Measurements from ENCODE around the gene PRKG1. TPM values are rescaled to one million over a fixed set of nuclear protein-coding genes. Genes with fewer than 3 reads are reported as not detected.

The PRKG1 gene
- total RNA-seq, 2 experiments from 2014 or later, result not detected

DNA sequence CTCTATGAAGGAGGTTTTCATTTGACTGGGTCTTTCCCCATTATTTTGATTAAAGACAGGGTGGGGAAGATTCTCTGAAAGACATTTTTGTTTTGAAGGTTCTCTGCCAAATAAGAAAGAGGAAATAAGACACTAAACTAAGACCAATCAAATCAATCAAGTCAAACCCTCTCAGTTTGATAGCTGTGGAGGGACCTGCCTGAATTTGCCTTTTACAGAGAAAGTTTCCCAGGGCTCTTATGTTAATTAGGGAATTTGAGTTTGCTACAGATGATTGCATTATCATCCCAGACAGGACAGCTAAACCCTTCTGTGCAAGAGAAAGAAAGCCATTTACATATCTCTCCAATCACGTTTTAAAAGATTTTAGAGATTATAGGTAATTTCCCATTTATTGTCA, 545.1 kb downstream of the PRKG1 start:
- CTCF ChIA-PET, result no interaction called here
- Mint-ChIP-seq H3K9me3 (peaks cover 1% of the 10 kb centered on the region), H3K27ac (no peak overlapping the region), H3K36me3 (ENCODE audit: low read depth) (no peaks in the 10 kb centered on the region), H3K4me1 (no peaks in the 10 kb centered on the region), H3K27me3 (no peaks in the 10 kb centered on the region), H3K4me3 (no peak overlapping the region)
- no peak for DNase-seq
- POLR2A ChIA-PET, result no interaction called here

- Mint-ChIP-seq H3K4me3 (no peak overlapping the region), H3K27me3 (no peaks in the 10 kb centered on the region), H3K4me1 (no peaks in the 10 kb centered on the region), H3K27ac (no peak overlapping the region), H3K9me3 (no peaks in the 10 kb centered on the region), H3K36me3 (ENCODE audit: low read depth) (no peaks in the 10 kb centered on the region)
- POLR2A ChIA-PET, result no interaction called here
- DNase-seq, result no peak
- CTCF ChIA-PET, result no interaction called here
These were observed 545.8 kb downstream of the PRKG1 start for GRCh38 chr10:51620131-51620530.

- no peaks in the 10 kb centered on the region for H3K27me3 Mint-ChIP-seq
- no peaks in the 10 kb centered on the region for H3K4me1 Mint-ChIP-seq
These were observed 549.7 kb downstream of the PRKG1 start for GRCh38 chr10:51624013-51624412.

DNA sequence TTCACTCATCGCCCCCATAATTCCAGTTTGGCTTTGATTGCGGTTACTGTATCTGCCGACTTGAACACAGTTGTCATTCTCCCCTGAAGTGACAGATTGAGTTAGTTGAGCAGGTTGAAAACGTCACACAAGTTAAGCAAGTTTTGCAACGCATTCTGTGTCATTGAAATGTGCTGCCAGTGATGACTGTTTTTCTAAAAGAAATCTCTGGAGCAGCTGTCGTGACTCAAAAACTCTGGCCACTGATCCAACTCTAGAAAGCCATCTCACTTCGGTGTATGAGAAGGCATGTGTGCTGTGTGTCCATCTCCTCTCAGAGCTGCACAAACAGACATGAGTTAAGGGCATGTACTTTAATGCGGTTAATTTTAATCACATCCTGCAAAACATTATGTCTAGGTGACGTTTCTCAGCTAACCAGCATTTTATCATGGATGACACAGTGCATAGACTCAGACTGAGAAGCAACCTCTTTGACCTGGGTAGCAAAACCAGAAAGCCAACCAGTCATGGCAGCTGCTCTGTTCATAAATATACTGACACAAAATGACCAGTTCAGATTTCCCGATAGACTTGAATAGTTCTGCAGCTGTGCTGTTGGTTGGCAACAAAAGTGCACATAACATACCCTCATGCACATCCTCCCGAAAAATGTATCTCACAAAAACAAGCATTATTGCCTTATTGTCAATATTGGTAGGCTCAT, 555.8 kb downstream of the PRKG1 start:
- ChIA-PET CTCF (no interaction called here), POLR2A (no interaction called here)
- no peak for DNase-seq
- Mint-ChIP-seq H3K27me3 (peaks cover 2% of the 10 kb centered on the region), H3K4me1 (no peaks in the 10 kb centered on the region), H3K4me3 (no peak overlapping the region), H3K27ac (no peak overlapping the region), H3K9me3 (no peaks in the 10 kb centered on the region), H3K36me3 (ENCODE audit: low read depth) (no peaks in the 10 kb centered on the region)

More at GRCh38 chr10:51624013-51624412, 549.7 kb downstream of the PRKG1 start:
- no peak overlapping the region for H3K4me3 Mint-ChIP-seq
- POLR2A ChIA-PET, result no interaction called here
- no peak for DNase-seq
- CTCF ChIA-PET, result no interaction called here
- no peaks in the 10 kb centered on the region for H3K36me3 Mint-ChIP-seq (ENCODE audit: low read depth)
- H3K9me3 Mint-ChIP-seq, result no peaks in the 10 kb centered on the region
- H3K27ac Mint-ChIP-seq, result no peak overlapping the region

DNA sequence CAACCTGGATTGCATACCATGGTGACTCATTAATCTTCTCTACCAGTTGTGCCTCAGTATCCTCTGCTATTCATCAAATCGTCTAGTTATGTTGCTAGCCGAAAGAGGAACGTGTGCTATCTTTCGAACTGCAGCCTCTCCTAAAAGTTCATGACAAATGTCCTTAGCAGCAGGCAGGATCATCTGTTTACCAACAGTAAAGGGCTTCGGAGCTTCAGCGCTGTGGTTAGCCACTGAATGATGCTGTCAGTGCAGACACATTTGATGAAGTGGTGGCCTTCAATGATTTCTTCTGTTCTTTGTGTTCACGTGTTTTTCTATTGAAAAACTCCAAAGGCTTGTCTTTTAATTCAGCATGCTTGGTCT, 556.3 kb downstream of the PRKG1 start:
- Mint-ChIP-seq H3K4me1 (no peaks in the 10 kb centered on the region), H3K36me3 (ENCODE audit: low read depth) (no peaks in the 10 kb centered on the region), H3K9me3 (no peaks in the 10 kb centered on the region), H3K4me3 (no peak overlapping the region), H3K27me3 (peaks cover 2% of the 10 kb centered on the region), H3K27ac (no peak overlapping the region)
- ChIA-PET CTCF (no interaction called here), POLR2A (no interaction called here)
- no peak for DNase-seq

DNA sequence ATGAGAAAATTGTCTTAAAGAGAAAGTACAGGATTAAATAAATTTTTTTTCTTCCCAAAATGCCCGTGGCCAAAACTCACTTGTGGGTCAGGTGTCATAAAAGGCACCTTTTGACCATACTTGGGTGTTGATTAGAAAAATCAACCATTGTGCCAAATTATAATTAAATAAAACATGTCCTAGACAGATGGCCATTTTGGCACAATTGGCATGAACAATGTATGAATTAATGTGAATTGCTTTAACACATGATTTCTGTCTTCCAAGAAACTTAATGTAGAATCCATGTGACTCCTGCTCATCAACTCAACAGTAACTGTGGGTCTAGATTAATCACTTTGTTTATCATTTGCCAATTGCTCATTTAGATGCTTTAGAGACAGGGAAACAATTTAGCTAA, 561.1 kb downstream of the PRKG1 start:
- ChIA-PET POLR2A (no interaction called here), CTCF (no interaction called here)
- Mint-ChIP-seq H3K4me3 (no peak overlapping the region), H3K36me3 (ENCODE audit: low read depth) (no peaks in the 10 kb centered on the region), H3K27ac (no peak overlapping the region), H3K4me1 (no peaks in the 10 kb centered on the region), H3K9me3 (no peaks in the 10 kb centered on the region), H3K27me3 (peaks cover 2% of the 10 kb centered on the region)
- no peak for DNase-seq

DNA sequence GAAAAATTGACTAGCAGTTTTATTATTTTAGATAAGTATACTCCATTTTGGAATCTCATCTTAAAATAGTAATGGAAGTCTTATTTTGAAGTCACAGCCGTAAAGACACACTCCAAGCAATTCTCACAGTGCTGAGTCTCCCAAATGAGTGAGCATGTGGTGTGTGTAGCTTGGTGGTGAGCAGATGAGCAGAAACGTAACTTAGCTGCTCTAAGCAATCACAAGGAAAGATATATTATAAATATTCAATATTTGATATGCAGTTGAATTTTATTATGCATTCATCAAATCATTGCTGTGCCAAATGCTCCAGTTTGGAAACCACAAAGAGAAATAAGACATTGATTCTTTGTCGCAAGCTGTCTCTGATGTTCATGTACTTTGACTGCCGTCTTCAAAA, 563.9 kb downstream of the PRKG1 start:
- H3K4me3 Mint-ChIP-seq, result no peak overlapping the region
- POLR2A ChIA-PET, result no interaction called here
- no peak overlapping the region for H3K27ac Mint-ChIP-seq
- no peaks in the 10 kb centered on the region for H3K36me3 Mint-ChIP-seq (ENCODE audit: low read depth)
- H3K27me3 Mint-ChIP-seq, result peaks cover 2% of the 10 kb centered on the region
- no peaks in the 10 kb centered on the region for H3K9me3 Mint-ChIP-seq
- DNase-seq, result no peak
- no peaks in the 10 kb centered on the region for H3K4me1 Mint-ChIP-seq
- CTCF ChIA-PET, result no interaction called here

- POLR2A ChIA-PET, result no interaction called here
- DNase-seq, result no peak
- H3K4me3 Mint-ChIP-seq, result no peak overlapping the region
- no peaks in the 10 kb centered on the region for H3K9me3 Mint-ChIP-seq
- H3K4me1 Mint-ChIP-seq, result no peaks in the 10 kb centered on the region
- H3K27ac Mint-ChIP-seq, result no peak overlapping the region
- peaks cover 2% of the 10 kb centered on the region for H3K27me3 Mint-ChIP-seq
- H3K36me3 Mint-ChIP-seq (ENCODE audit: low read depth), result no peaks in the 10 kb centered on the region
- CTCF ChIA-PET, result no interaction called here
These were observed 564.5 kb downstream of the PRKG1 start for GRCh38 chr10:51638737-51639136.

GRCh38 chr10:51640120-51640819, 566.0 kb downstream of the PRKG1 start:
- no peaks in the 10 kb centered on the region for H3K9me3 Mint-ChIP-seq
- no peaks in the 10 kb centered on the region for H3K4me1 Mint-ChIP-seq
- H3K4me3 Mint-ChIP-seq, result no peak overlapping the region
- DNase-seq, result no peak
- CTCF ChIA-PET, result no interaction called here
- H3K27me3 Mint-ChIP-seq, result no peaks in the 10 kb centered on the region
- POLR2A ChIA-PET, result no interaction called here
- no peaks in the 10 kb centered on the region for H3K36me3 Mint-ChIP-seq (ENCODE audit: low read depth)
- no peak overlapping the region for H3K27ac Mint-ChIP-seq

DNA sequence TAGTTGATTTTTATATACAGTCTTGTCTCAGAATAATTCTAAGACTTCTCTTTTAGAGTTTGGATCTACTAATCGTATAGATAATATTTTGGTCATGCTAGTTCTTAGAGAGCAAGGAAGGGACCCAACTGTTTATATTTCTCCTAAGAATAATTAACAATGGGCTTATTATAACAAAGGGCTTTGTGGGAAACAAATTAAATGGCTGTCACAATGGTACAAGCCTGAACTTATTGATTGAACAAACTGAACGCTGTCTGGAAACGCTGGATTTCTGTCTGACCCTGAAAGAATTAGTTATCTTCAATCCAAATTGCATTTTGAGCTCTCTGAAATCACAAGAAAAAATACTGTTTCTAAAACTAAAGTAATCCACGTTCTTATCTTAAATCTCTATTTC, 568.3 kb downstream of the PRKG1 start:
- H3K4me1 Mint-ChIP-seq, result no peaks in the 10 kb centered on the region
- no peak overlapping the region for H3K27ac Mint-ChIP-seq
- H3K4me3 Mint-ChIP-seq, result no peak overlapping the region
- no peaks in the 10 kb centered on the region for H3K9me3 Mint-ChIP-seq
- H3K36me3 Mint-ChIP-seq (ENCODE audit: low read depth), result no peaks in the 10 kb centered on the region
- H3K27me3 Mint-ChIP-seq, result no peaks in the 10 kb centered on the region
- ChIA-PET POLR2A (no interaction called here), CTCF (no interaction called here)
- no peak for DNase-seq

- Mint-ChIP-seq H3K4me1 (no peaks in the 10 kb centered on the region), H3K27ac (no peak overlapping the region), H3K9me3 (no peaks in the 10 kb centered on the region), H3K4me3 (no peak overlapping the region), H3K27me3 (no peaks in the 10 kb centered on the region), H3K36me3 (ENCODE audit: low read depth) (no peaks in the 10 kb centered on the region)
- POLR2A ChIA-PET, result no interaction called here
- CTCF ChIA-PET, result interaction anchor here (0.6 kb wide), 1 partner anchor 422 kb away, joined by 6 read pairs; no protein-coding TSS in a partner anchor
- DNase-seq, result no peak
These were observed 569.4 kb downstream of the PRKG1 start for GRCh38 chr10:51643734-51644133.

GRCh38 chr10:51649064-51649463, 574.8 kb downstream of the PRKG1 start:
- H3K9me3 Mint-ChIP-seq, result no peaks in the 10 kb centered on the region
- H3K4me3 Mint-ChIP-seq, result no peak overlapping the region
- no peak overlapping the region for H3K27ac Mint-ChIP-seq
- no peaks in the 10 kb centered on the region for H3K4me1 Mint-ChIP-seq
- no peaks in the 10 kb centered on the region for H3K36me3 Mint-ChIP-seq (ENCODE audit: low read depth)
- POLR2A ChIA-PET, result no interaction called here
- CTCF ChIA-PET, result no interaction called here
- H3K27me3 Mint-ChIP-seq, result no peaks in the 10 kb centered on the region
- no peak for DNase-seq

DNA sequence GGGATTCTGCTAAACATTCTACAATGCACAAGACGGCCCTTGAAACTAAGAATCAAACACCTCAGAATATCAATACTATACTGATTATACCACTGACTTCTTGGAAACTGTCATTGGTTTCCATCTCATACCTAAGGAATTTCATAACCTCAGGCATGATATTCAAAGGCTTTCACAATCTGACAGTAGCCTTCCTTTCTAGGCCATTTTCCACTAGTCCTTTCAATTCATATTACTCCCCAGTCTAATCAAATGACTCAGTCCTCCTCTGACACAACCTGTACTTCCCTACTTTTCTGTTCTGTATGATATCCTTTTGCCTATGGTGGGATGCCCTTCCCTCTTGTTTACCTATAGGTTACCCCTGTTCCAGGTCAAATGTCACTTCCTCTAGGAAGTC, 576.8 kb downstream of the PRKG1 start:
- POLR2A ChIA-PET, result no interaction called here

DNA sequence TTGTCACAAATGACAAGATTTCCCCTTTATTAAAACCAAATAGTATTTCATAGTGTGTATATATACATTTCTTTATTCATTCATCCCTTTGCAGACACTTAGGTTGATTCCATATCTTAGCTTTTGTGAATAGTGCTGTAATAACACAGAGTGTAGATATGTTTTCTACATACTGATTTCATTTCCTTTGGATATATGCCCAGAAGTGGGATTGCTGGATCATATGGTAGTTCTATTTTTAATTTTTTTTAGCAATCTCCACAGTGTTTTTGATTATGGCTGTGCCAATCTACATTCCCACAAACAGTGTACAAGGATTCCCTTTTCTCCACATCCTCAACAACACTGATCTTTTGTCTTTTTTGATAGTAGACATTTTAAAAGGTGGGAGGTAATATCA, 578.7 kb downstream of the PRKG1 start:
- POLR2A ChIA-PET, result no interaction called here
- Mint-ChIP-seq H3K4me3 (no peak overlapping the region), H3K36me3 (ENCODE audit: low read depth) (no peaks in the 10 kb centered on the region), H3K27me3 (peaks cover 3% of the 10 kb centered on the region), H3K9me3 (no peaks in the 10 kb centered on the region), H3K27ac (no peak overlapping the region), H3K4me1 (no peaks in the 10 kb centered on the region)
- DNase-seq, result no peak
- CTCF ChIA-PET, result no interaction called here

More for the DNA sequence above, 576.8 kb downstream of the PRKG1 start:
- Mint-ChIP-seq H3K27ac (no peak overlapping the region), H3K4me3 (no peak overlapping the region), H3K9me3 (no peaks in the 10 kb centered on the region), H3K4me1 (no peaks in the 10 kb centered on the region), H3K36me3 (ENCODE audit: low read depth) (no peaks in the 10 kb centered on the region), H3K27me3 (no peaks in the 10 kb centered on the region)
- CTCF ChIA-PET, result no interaction called here
- no peak for DNase-seq

Measured in activated CD4-positive, alpha-beta T cell treated with anti-CD3 and anti-CD28 coated beads, Interleukin-2, amount 10 ng/mL, durations not matched to agents 7 days and 5 days (primary cell).